GM12874 (cell line): Measurements from ENCODE around the gene SRRM2.

ENCODE experiments used
- CTCF ChIP-seq: IDR thresholded peaks from 2 replicates; pipeline ENCODE4 v1.5.1; 2011; ENCODE audit warnings: low read depth, mild to moderate bottlenecking, control low read depth, low read length, moderate library complexity; ENCODE audit not compliant: insufficient read depth

Gene SRRM2

GRCh38 chr16:2710711-2711231 lies 41.7 kb upstream of the SRRM2 start:
- TF ChIP-seq CTCF: no peak

GRCh38 chr16:2711370-2712062 lies 40.9 kb upstream of the SRRM2 start:
- TF ChIP-seq CTCF: no peak

GRCh38 chr16:2712063-2712441 lies 40.4 kb upstream of the SRRM2 start:
- TF ChIP-seq CTCF: no peak

DNA sequence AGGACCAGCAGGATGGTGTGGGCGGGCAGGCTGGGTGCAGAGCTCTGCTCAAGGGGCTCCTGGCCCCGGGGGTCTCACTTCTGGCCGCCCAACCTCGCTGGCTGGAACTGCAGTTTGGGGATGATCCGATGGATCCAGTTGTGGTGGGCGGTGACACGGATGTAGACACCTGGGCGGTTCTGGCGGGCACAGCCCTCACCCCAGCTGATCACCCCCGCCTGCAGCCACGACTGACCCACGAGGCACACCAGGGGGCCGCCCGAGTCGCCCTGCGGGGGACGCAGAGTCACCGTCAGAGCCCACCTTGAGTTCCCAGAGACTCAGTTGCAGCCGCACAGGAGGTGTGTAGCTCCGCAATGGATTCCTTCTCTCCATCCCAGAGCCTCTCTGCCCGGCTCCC lies 39.9 kb upstream of the SRRM2 start:
- no peak for TF ChIP-seq CTCF

DNA sequence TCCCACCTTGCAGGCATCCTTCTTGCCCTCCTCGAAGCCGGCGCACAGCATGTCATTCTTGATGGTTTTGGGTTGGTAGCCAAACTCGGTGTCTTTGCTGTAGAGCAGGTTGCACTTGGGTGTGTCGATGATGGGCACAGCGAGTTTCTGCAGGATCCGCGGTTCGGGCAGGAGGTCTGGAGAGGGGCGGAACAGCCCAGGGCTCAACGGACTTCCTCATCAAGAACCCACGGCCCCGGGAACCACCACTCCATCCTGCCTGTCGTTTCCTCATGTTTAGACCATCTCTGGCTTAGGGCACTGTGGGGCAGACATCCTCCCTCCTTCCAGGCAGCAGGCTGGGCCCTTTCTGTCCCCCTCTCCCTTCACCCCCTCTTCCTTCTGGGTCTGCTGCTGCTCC lies 38.9 kb upstream of the SRRM2 start:
- no peak for TF ChIP-seq CTCF

DNA sequence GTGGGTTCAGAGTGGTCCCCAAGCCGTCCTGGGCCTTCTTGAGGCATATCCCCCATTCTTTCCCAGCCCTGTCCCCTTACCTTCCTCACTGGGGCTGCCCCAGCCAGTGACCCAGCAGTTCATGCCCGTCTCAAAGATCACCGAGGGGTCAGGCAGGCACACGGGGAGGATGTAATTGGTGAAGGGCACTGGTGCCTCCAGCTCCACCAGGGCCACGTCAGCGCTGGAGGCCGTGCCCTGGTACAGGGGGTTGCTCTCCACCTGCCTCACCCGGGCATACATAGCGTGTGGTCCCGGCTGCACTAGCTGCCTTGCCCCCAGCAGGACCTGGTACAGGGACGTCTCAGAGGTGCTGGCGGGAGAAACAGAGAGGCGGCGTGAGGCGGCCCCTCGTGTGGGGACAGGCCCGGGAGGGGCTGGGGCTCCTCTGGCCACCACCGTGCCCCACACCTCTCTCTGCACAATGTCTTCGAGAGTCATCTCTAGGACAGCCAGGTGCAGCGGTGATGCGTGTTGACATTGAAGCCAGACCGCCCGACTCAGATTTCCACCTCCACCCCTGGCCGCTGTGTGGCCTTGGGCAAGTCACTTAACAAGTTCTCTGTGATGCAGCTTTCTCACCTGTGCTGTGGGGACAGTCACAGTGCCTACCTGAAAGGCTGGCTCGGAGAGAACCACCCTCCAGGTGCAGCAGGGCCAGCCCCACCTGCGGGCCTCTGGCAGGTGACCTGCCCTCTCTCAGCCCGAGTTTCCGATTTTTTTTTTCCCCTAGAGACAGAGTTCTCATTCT lies 38.3 kb upstream of the SRRM2 start:
- TF ChIP-seq CTCF: no peak

DNA sequence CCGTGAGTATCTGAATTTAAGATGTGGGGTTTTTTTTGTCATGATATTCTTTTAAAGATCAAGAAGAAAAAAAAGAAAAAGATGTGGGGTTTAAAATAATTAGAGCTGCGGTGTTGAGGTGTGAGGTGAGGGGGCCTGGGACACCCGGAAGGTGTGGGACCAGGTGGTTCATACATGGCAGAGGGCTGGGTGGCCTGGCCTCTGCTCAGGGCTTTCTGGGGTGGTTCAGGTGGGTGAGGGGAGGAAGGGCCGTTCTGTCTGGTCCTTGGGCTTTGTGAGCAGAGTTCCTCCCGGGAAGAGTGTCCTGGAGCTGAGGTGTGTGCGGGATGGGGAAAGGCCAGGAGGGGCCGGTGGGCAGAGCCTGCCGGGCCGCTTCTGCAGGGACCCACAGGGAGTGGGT lies 37.4 kb upstream of the SRRM2 start:
- TF ChIP-seq CTCF: no peak
